PC-3 (cell line): ENCODE measurements around the gene CYRIA.

Experiments used
- CTCF ChIP-seq: fragments of 300-600 bp; sonication (generic); conservative IDR thresholded peaks from 2 replicates; pipeline ENCODE4 v1.5.1; 2017; ENCODE audit warnings: antibody characterized with exemption, low read depth, mild to moderate bottlenecking, low read length
- EZH2 ChIP-seq: fragments of 300-600 bp; sonication (generic); IDR thresholded peaks from one replicate; pipeline ENCODE4 v1.6.1; 2017; ENCODE audit warnings: antibody characterized with exemption, mild to moderate bottlenecking, low read length; ENCODE audit not compliant: unreplicated experiment
- EZH2phosphoT487 ChIP-seq: fragments of 300-600 bp; sonication (generic); IDR thresholded peaks from 2 replicates; pipeline ENCODE4 v1.6.1; 2018; ENCODE audit warnings: mild to moderate bottlenecking, antibody characterized with exemption, low read length, borderline replicate concordance

- TF ChIP-seq CTCF: no peak
- TF ChIP-seq EZH2: no peak
- no peak for TF ChIP-seq EZH2phosphoT487
Measured at GRCh38 chr2:16707014-16707623, 41.5 kb upstream of the CYRIA start.
